Measurements from ENCODE around the gene ZNF608. TPM values are rescaled to one million over a fixed set of nuclear protein-coding genes. Genes with fewer than 3 reads are reported as not detected.

The ZNF608 gene
- total RNA-seq, 3 donors from 2014 or later (not counting 1 experiment from before 2014, with no cell fraction given) = 0.39 to 6.6 TPM; not detected in 1

DNA sequence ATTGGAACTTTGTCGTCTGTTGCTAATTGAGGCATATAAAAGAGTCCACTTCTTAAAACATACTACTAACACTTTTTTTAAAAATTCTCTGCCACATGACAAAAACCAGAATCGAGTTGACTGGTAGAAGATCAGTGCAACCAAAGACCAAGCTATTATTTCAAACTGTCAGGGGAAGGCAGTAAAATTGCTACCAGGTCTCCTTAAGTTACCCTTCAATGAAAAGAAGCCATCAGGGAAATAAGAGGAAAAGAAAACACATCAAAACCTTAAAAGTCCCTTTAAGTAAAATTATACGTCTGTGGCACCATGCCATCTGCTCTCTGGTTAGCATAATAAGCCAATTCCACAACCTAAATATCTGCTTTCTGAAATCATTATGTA is 9.6 kb downstream of the ZNF608 start:
- no peaks in the 10 kb centered on the region for H3K9me3 ChIP-seq (ENCODE audit: control insufficient read depth, insufficient read depth, low read length)
- TF ChIP-seq, protein P1, sequence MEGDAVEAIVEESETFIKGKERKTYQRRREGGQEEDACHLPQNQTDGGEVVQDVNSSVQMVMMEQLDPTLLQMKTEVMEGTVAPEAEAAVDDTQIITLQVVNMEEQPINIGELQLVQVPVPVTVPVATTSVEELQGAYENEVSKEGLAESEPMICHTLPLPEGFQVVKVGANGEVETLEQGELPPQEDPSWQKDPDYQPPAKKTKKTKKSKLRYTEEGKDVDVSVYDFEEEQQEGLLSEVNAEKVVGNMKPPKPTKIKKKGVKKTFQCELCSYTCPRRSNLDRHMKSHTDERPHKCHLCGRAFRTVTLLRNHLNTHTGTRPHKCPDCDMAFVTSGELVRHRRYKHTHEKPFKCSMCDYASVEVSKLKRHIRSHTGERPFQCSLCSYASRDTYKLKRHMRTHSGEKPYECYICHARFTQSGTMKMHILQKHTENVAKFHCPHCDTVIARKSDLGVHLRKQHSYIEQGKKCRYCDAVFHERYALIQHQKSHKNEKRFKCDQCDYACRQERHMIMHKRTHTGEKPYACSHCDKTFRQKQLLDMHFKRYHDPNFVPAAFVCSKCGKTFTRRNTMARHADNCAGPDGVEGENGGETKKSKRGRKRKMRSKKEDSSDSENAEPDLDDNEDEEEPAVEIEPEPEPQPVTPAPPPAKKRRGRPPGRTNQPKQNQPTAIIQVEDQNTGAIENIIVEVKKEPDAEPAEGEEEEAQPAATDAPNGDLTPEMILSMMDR (IDR thresholded peaks at IDR 0.05) = no peak
- H3K27ac Mint-ChIP-seq = no peak overlapping the region
- H3K27me3 Mint-ChIP-seq (ENCODE audit: low read depth in 2 of 2) = peaks cover 37 to 70% of the 10 kb centered on the region in 2 donors
- H3K9me3 Mint-ChIP-seq = no peaks in the 10 kb centered on the region
- H3K4me3 ChIP-seq (ENCODE audit: low read length) = no peak overlapping the region
- peaks cover 11% of the 10 kb centered on the region for H3K27me3 ChIP-seq (ENCODE audit: control insufficient read depth, insufficient read depth, low read length)
- H3K27ac ChIP-seq (ENCODE audit: low read length) = no peak overlapping the region
- intact Hi-C loops (cut with micrococcal nuclease) = no loop called here
- ATAC-seq (no peak), DNase-seq (no peak)
- peaks cover 11% of the 10 kb centered on the region for H3K36me3 Mint-ChIP-seq
- H3K36me3 ChIP-seq (ENCODE audit: control insufficient read depth, insufficient read depth, low read length) = no peaks in the 10 kb centered on the region
- H3K4me3 Mint-ChIP-seq = no peak overlapping the region
- 73% methylated on average over 2 of the region's 3 CpGs for WGBS (ENCODE audit: insufficient coverage)
- peaks cover 11 to 14% of the 10 kb centered on the region in 2 donors for H3K4me1 Mint-ChIP-seq
- no peaks in the 10 kb centered on the region for H3K4me1 ChIP-seq (ENCODE audit: control insufficient read depth, insufficient read depth, low read length)

DNA sequence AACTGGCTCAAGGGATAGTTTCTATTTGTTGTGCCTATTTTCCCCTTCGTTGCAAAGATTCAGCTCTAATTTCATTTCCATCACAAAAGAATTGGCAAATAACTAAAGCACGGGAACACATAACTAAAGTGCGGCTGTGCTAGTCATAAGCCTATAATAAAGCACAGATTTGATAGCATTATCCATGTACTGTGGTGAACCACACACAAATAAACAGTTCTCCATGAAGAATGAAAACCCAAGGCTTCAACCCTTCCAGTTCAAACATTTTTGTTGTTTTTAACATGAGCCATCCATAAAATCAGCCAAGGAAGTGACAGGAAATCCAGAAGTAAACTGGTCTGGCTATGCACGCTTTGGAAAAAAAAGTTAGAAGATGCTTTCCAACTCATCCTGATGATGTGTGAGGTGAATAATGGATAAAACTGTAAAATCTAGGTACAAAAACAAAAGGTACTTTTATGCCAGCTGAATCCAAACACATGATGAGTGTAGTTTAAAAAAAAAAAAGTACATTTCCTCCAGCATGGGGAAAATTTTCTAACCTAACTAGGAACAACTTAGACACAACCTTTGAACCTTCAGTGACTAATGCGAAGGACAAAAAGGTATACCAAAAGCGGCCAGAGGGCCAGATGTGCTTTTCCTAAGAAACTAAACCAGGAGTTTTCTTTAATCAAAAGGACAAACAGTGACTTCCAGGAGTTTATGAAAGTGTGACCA is 10.2 kb downstream of the ZNF608 start:
- Mint-ChIP-seq H3K27me3 (ENCODE audit: low read depth in 2 of 2) (peaks cover 37 to 72% of the 10 kb centered on the region in 2 donors), H3K4me3 (no peak overlapping the region)
- TF ChIP-seq, protein P1 (IDR thresholded peaks at IDR 0.05) = no peak

DNA sequence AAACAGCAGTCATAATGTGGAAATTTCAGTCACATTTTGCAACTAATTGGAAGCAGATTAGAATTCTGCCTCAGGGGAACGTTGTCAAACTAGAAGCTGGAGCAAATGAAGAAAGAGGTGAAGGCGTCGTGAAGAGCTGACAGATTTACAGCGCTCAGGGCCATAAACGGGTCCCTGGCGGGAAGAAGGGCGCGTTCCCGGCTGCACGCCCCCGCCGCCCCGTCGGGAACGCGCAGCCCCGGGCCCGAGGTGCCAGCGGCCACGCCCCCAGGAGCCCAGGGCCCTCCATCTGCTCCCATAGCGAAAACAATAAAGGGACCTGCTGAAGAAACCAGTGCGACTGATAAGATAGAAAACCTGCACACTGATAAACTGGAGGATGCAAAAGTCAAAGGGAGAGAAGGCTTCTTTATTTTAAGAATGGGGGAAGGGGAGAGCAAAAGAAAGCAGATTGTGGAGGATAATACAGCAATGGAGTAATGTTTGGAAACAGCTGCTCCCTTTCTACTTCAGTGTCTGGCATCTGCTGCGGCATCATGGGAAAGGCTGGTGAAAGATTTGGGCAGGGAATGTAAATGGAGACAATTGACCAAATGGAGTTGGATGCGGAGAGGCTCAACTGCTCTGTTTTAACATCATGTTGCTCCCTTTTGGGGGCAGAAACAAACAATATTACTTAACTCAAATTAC is 11.1 kb downstream of the ZNF608 start:
- DNase-seq (no peak), ATAC-seq (no peak)
- Mint-ChIP-seq H3K4me3 (no peak overlapping the region), H3K9me3 (no peaks in the 10 kb centered on the region), H3K27ac (no peak overlapping the region), H3K27me3 (ENCODE audit: low read depth in 2 of 2) (peaks cover 40 to 76% of the 10 kb centered on the region in 2 donors), H3K36me3 (peaks cover 11% of the 10 kb centered on the region), H3K4me1 (peaks cover 11 to 14% of the 10 kb centered on the region in 2 donors)
- intact Hi-C loops (cut with micrococcal nuclease) = no loop called here
- H3K4me1 ChIP-seq (ENCODE audit: control insufficient read depth, insufficient read depth, low read length) = no peaks in the 10 kb centered on the region
- no peaks in the 10 kb centered on the region for H3K9me3 ChIP-seq (ENCODE audit: control insufficient read depth, insufficient read depth, low read length)
- 29% methylated on average over 24 of the region's 24 CpGs for WGBS (ENCODE audit: insufficient coverage)
- TF ChIP-seq, protein P1 (IDR thresholded peaks at IDR 0.05) = no peak
- H3K4me3 ChIP-seq (ENCODE audit: low read length) = no peak overlapping the region
- no peaks in the 10 kb centered on the region for H3K36me3 ChIP-seq (ENCODE audit: control insufficient read depth, insufficient read depth, low read length)
- no peak overlapping the region for H3K27ac ChIP-seq (ENCODE audit: low read length)
- H3K27me3 ChIP-seq (ENCODE audit: control insufficient read depth, insufficient read depth, low read length) = peaks cover 9% of the 10 kb centered on the region

More for the DNA sequence above, 10.2 kb downstream of the ZNF608 start:
- no peaks in the 10 kb centered on the region for H3K36me3 ChIP-seq (ENCODE audit: control insufficient read depth, insufficient read depth, low read length)
- Mint-ChIP-seq H3K9me3 (no peaks in the 10 kb centered on the region), H3K36me3 (peaks cover 11% of the 10 kb centered on the region), H3K27ac (no peak overlapping the region), H3K4me1 (peaks cover 11 to 14% of the 10 kb centered on the region in 2 donors)
- no peaks in the 10 kb centered on the region for H3K9me3 ChIP-seq (ENCODE audit: control insufficient read depth, insufficient read depth, low read length)
- WGBS (ENCODE audit: insufficient coverage) = 88% methylated on average over 6 of the region's 6 CpGs
- peaks cover 9% of the 10 kb centered on the region for H3K27me3 ChIP-seq (ENCODE audit: control insufficient read depth, insufficient read depth, low read length)
- H3K4me1 ChIP-seq (ENCODE audit: control insufficient read depth, insufficient read depth, low read length) = no peaks in the 10 kb centered on the region
- no peak for DNase-seq
- ATAC-seq = no peak
- H3K27ac ChIP-seq (ENCODE audit: low read length) = no peak overlapping the region
- no peak overlapping the region for H3K4me3 ChIP-seq (ENCODE audit: low read length)
- intact Hi-C loops (cut with micrococcal nuclease) = no loop called here
